Cardiac muscle cell (in vitro differentiated cells and primary cell): Measurements from ENCODE around the gene CFAP221. TPM values are rescaled to one million over a fixed set of nuclear protein-coding genes. Genes with fewer than 3 reads are reported as not detected.

Experiments
- DNase-seq, 2 donors: peaks; one replicate each; pipeline versions ENCODE4 v3.0.0 to v3.0.0-alpha.2; 2010 to 2017; ENCODE audit warnings: low read depth in 1 of 2, low spot score in 1 of 2
- H3K27ac ChIP-seq: fragments of 200-600 bp; sonication (generic); 2 replicates; pipeline ENCODE4 v1.5.1; 2016
- H3K27me3 ChIP-seq: fragments of 200-600 bp; sonication (generic); 2 replicates; pipeline ENCODE4 v1.6.0; 2016; ENCODE audit warnings: control low read depth
- H3K36me3 ChIP-seq: fragments of 200-600 bp; sonication (generic); 2 replicates; pipeline ENCODE4 v1.5.1; 2016; ENCODE audit warnings: control low read depth
- H3K4me1 ChIP-seq: fragments of 200-600 bp; sonication (generic); 2 replicates; pipeline ENCODE4 v1.8.1; 2017; ENCODE audit warnings: low read depth, mild to moderate bottlenecking, mixed run types
- H3K4me3 ChIP-seq: fragments of 200-600 bp; sonication (generic); 2 replicates; pipeline ENCODE4 v1.5.1; 2016; ENCODE audit warnings: mild to moderate bottlenecking
- H3K9me3 ChIP-seq: fragments of 200-600 bp; sonication (generic); 2 replicates; pipeline ENCODE4 v1.5.1; 2017; ENCODE audit warnings: low read depth, mild to moderate bottlenecking, control low read depth
- CTCF ChIP-seq: IDR thresholded peaks from 2 replicates; pipeline ENCODE4 v1.5.1; 2012; ENCODE audit warnings: low read depth, mild to moderate bottlenecking, low read length
- polyA plus RNA-seq: library from polyadenylated mRNA; unstranded; fragments of >200 nt; fragmentation: Nextera tagmentation; extraction: Ambion mirVana; gene quantifications from 2 replicates; pipeline ENCODE4 v1.2.1, GENCODE V29; 2016
- total RNA-seq: library from RNA; depleted of rRNA; stranded (reverse); fragments of >200 nt; gene quantifications from 2 replicates; pipeline ENCODE4 v1.2.3, GENCODE V29; 2016

Gene CFAP221
- total and polyA plus RNA-seq, 2 experiments from 2014 or later: 12.9 to 13.6 TPM

GRCh38 chr2:119536211-119536610 is 8.0 kb upstream of the CFAP221 start:
- no peaks in the 10 kb centered on the region for H3K27me3 ChIP-seq
- no peaks in the 10 kb centered on the region for H3K4me1 ChIP-seq
- no peaks in the 10 kb centered on the region for H3K36me3 ChIP-seq
- H3K9me3 ChIP-seq: no peaks in the 10 kb centered on the region
- H3K27ac ChIP-seq: no peak overlapping the region
- no peak for TF ChIP-seq CTCF
- DNase-seq: no peak
- no peak overlapping the region for H3K4me3 ChIP-seq

GRCh38 chr2:119536707-119537106 is 7.5 kb upstream of the CFAP221 start:
- no peaks in the 10 kb centered on the region for H3K36me3 ChIP-seq
- no peak for DNase-seq
- no peaks in the 10 kb centered on the region for H3K4me1 ChIP-seq
- no peak overlapping the region for H3K4me3 ChIP-seq
- no peak overlapping the region for H3K27ac ChIP-seq
- no peak for TF ChIP-seq CTCF
- no peaks in the 10 kb centered on the region for H3K9me3 ChIP-seq
- H3K27me3 ChIP-seq: no peaks in the 10 kb centered on the region

GRCh38 chr2:119537792-119538191 is 6.5 kb upstream of the CFAP221 start:
- DNase-seq: no peak
- Histone ChIP-seq H3K27ac (no peak overlapping the region), H3K27me3 (no peaks in the 10 kb centered on the region), H3K4me3 (no peak overlapping the region), H3K36me3 (no peaks in the 10 kb centered on the region), H3K4me1 (no peaks in the 10 kb centered on the region), H3K9me3 (no peaks in the 10 kb centered on the region)
- TF ChIP-seq CTCF: no peak

GRCh38 chr2:119541476-119541875 is 2.8 kb upstream of the CFAP221 start:
- Histone ChIP-seq H3K9me3 (no peaks in the 10 kb centered on the region), H3K36me3 (no peaks in the 10 kb centered on the region), H3K27ac (no peak overlapping the region), H3K27me3 (no peaks in the 10 kb centered on the region), H3K4me3 (no peak overlapping the region), H3K4me1 (peaks cover 20% of the 10 kb centered on the region)
- DNase-seq: no peak
- TF ChIP-seq CTCF: no peak

GRCh38 chr2:119544939-119545475 is 758 bp downstream of the CFAP221 start:
- H3K36me3 ChIP-seq: no peaks in the 10 kb centered on the region
- DNase-seq: peak in 1 of 2 donors; percentile 34
- peak overlapping the region; percentile 99 for H3K27ac ChIP-seq
- TF ChIP-seq CTCF: no peak
- H3K4me3 ChIP-seq: peak overlapping the region; percentile 65
- H3K4me1 ChIP-seq: peaks cover 36% of the 10 kb centered on the region
- H3K9me3 ChIP-seq: no peaks in the 10 kb centered on the region
- no peaks in the 10 kb centered on the region for H3K27me3 ChIP-seq
